Activated T-helper 2 cell treated with anti-CD3 and anti-CD28 coated beads, Interferon-gamma antibody, Interleukin-2, Interleukin-4, amounts not matched to agents 10 μg/mL and 5 μg/mL and 100 μg/mL, durations not matched to agents 14 hours and 24 hours and 36 hours (primary cell): ENCODE results near the gene BMP2K. TPM values are rescaled to one million over a fixed set of nuclear protein-coding genes. Genes with fewer than 3 reads are reported as not detected.
A peak's percentile ranks its signal among the peaks of the same experiment; 100 is the strongest.

Source experiments
- DNase-seq: peaks from one replicate; pipeline ENCODE4 v3.0.0; 2021; ENCODE audit warnings: low spot score
- H3K27ac Mint-ChIP-seq: one replicate; pipeline ENCODE4 v1.8.0; 2021; ENCODE audit warnings: mixed read lengths
- H3K27me3 Mint-ChIP-seq: one replicate; pipeline ENCODE4 v1.8.0; 2021; ENCODE audit warnings: low read depth, mixed read lengths
- H3K36me3 Mint-ChIP-seq: one replicate; pipeline ENCODE4 v1.8.0; 2021; ENCODE audit warnings: low read depth, mixed read lengths
- H3K4me1 Mint-ChIP-seq: one replicate; pipeline ENCODE4 v1.8.0; 2021; ENCODE audit warnings: low read depth, mixed read lengths
- H3K4me3 Mint-ChIP-seq: one replicate; pipeline ENCODE4 v1.8.0; 2021; ENCODE audit warnings: low read depth, mild to moderate bottlenecking, moderate library complexity, mixed read lengths
- H3K9me3 Mint-ChIP-seq: one replicate; pipeline ENCODE4 v1.8.0; 2021; ENCODE audit warnings: mixed read lengths
- intact Hi-C: fragments of 100-400 bp; cut with micrococcal nuclease; formaldehyde crosslinking; loops from one replicate; pipeline ENCODE4 v1.15.1; 2023
- total RNA-seq: library from RNA; stranded (reverse); gene quantifications from 2 replicates; pipeline ENCODE4 v1.2.3, GENCODE V29; 2022

Gene BMP2K
- total RNA-seq, 1 donor from 2014 or later, result 14.6 TPM

- H3K27ac Mint-ChIP-seq, result no peak overlapping the region
- no peak for DNase-seq
- no peaks in the 10 kb centered on the region for H3K36me3 Mint-ChIP-seq
Observed at GRCh38 chr4:78767350-78767749, 8.8 kb upstream of the BMP2K start.

GRCh38 chr4:78768452-78769180 is 7.5 kb upstream of the BMP2K start:
- no peak overlapping the region for H3K4me3 Mint-ChIP-seq
- no peaks in the 10 kb centered on the region for H3K9me3 Mint-ChIP-seq
- H3K4me1 Mint-ChIP-seq, result peaks cover 36% of the 10 kb centered on the region
- intact Hi-C loops, result loop anchor here (1.0 kb wide), 1 partner anchor 111 kb away; no protein-coding TSS in a partner anchor
- H3K36me3 Mint-ChIP-seq, result no peaks in the 10 kb centered on the region
- H3K27ac Mint-ChIP-seq, result no peak overlapping the region
- DNase-seq, result no peak
- no peaks in the 10 kb centered on the region for H3K27me3 Mint-ChIP-seq

More at GRCh38 chr4:78767350-78767749, 8.8 kb upstream of the BMP2K start:
- peaks cover 2% of the 10 kb centered on the region for H3K27me3 Mint-ChIP-seq
- intact Hi-C loops, result no loop called here
- no peak overlapping the region for H3K4me3 Mint-ChIP-seq
- H3K9me3 Mint-ChIP-seq, result no peaks in the 10 kb centered on the region
- peaks cover 32% of the 10 kb centered on the region for H3K4me1 Mint-ChIP-seq

DNA sequence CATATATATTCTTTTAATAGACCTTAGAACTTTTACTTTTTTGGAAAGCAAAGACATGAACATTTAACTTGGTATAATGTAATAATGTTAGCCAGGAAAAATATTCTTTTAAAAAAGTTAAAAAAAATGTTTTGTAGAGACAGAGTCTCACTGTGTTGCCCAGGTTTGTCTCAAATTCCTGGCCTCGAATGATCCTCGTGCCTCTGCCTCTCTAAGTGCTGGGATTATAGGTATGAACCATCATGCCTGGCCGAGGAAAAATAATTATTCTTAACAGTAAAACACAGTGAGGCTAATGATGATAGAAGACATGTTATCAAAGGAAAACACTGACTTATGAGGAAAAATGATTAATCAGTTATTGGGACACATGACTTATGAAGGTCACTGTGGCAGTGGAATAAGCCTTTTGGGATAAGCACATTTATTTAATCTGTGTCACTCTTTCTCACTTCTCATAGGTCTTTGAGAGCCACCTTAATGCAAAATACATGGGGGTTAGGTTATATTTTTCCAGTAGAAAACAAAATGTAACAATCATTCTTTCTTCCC is 6.0 kb upstream of the BMP2K start:
- Mint-ChIP-seq H3K4me1 (peaks cover 47% of the 10 kb centered on the region), H3K27ac (no peak overlapping the region), H3K36me3 (no peaks in the 10 kb centered on the region), H3K4me3 (no peak overlapping the region), H3K9me3 (no peaks in the 10 kb centered on the region), H3K27me3 (no peaks in the 10 kb centered on the region)
- DNase-seq, result no peak
- intact Hi-C loops, result no loop called here

GRCh38 chr4:78772526-78773091 is 3.5 kb upstream of the BMP2K start:
- no peak overlapping the region for H3K4me3 Mint-ChIP-seq
- intact Hi-C loops, result no loop called here
- H3K9me3 Mint-ChIP-seq, result no peaks in the 10 kb centered on the region
- DNase-seq, result no peak
- H3K4me1 Mint-ChIP-seq, result peaks cover 48% of the 10 kb centered on the region
- H3K27ac Mint-ChIP-seq, result no peak overlapping the region
- no peaks in the 10 kb centered on the region for H3K36me3 Mint-ChIP-seq
- H3K27me3 Mint-ChIP-seq, result no peaks in the 10 kb centered on the region

- Mint-ChIP-seq H3K27me3 (no peaks in the 10 kb centered on the region), H3K4me1 (peaks cover 37% of the 10 kb centered on the region), H3K27ac (peak overlapping the region; percentile 73), H3K9me3 (no peaks in the 10 kb centered on the region), H3K36me3 (no peaks in the 10 kb centered on the region), H3K4me3 (peak overlapping the region; percentile 93)
- intact Hi-C loops, result no loop called here
- DNase-seq, result no peak
Observed at GRCh38 chr4:78774417-78774816, 1.7 kb upstream of the BMP2K start.

- Mint-ChIP-seq H3K9me3 (no peaks in the 10 kb centered on the region), H3K27ac (peak overlapping the region; percentile 96), H3K36me3 (no peaks in the 10 kb centered on the region), H3K27me3 (no peaks in the 10 kb centered on the region), H3K4me1 (peaks cover 32% of the 10 kb centered on the region), H3K4me3 (peak overlapping the region; percentile 93)
- intact Hi-C loops, result loop anchor here (1.0 to 5.0 kb wide), 6 partner anchors 53 to 913 kb away; partner anchors contain the start of genes MRPL1 and PAQR3
- DNase-seq, result peak; percentile 83
Observed at GRCh38 chr4:78775303-78776078, 659 bp upstream of the BMP2K start.

DNA sequence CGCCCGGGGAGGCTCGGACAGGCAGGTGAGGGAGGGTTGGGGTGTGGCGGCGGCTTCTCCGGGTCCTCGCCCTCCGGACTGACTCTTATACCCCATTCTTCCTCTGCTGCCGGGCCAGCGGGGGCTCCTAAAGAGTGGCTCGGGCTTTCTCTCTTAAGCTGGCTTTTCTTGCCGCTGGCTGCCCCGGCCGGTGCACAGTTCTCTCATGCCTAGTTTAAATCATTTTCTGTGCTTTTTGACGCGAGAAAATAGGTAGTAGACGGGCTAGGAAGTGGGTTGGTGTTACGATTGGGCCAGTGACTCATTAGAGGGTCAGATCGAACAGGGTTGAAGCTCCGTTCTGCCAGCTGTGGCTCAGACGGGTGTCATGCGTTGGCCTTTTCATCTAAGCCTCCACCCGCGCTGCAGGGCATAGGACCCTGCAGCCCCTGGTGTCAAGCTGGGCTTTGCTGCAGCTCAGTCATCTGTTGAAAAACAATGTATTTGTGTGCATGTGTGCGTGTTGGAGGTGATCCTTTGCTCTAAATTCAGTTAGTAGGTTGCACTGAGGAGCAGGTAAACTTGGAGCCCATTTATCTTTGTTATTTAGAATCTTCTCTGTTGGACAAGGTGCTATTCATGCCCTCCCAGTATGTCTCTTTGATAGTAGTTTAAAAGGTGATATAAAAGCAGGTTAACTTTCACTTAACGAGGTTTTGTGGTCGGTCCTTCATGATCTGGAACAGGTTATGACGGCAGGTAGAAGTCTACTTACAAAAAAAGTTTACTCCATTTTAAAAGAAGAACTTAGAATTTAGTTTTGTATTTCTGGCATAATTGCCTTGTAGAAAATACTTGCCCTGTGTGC is 802 bp downstream of the BMP2K start:
- no peaks in the 10 kb centered on the region for H3K36me3 Mint-ChIP-seq

DNA sequence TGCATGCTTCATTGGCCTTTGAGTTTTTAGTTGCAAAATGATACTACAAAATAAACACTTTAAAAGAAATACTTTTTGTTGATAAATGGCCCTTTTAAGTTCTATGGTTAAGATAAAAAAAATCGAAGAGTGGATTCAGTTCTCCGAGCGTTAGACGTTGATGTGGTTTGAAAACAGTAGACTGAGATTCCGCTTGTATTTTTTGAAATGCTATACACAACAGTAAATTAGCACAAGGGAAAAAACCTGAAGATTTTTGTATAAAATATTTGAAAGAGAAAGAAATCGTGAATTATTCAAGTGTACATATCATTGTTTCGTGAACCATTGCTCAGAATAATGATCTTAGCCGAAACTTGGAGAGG is 1.4 kb downstream of the BMP2K start:
- Mint-ChIP-seq H3K27ac (no peak overlapping the region), H3K4me1 (peaks cover 26% of the 10 kb centered on the region), H3K36me3 (no peaks in the 10 kb centered on the region), H3K4me3 (peak overlapping the region; percentile 84), H3K9me3 (no peaks in the 10 kb centered on the region), H3K27me3 (no peaks in the 10 kb centered on the region)
- intact Hi-C loops, result loop anchor here (2.0 to 5.0 kb wide), 5 partner anchors 55 to 915 kb away; partner anchors contain the start of genes MRPL1 and PAQR3
- DNase-seq, result no peak

More for the DNA sequence above, 802 bp downstream of the BMP2K start:
- Mint-ChIP-seq H3K4me1 (peaks cover 30% of the 10 kb centered on the region), H3K4me3 (peak overlapping the region; percentile 84), H3K9me3 (no peaks in the 10 kb centered on the region), H3K27me3 (no peaks in the 10 kb centered on the region), H3K27ac (peak overlapping the region; percentile 66)
- DNase-seq, result peak; percentile 32
- intact Hi-C loops, result loop anchor here (1.0 to 5.0 kb wide), 6 partner anchors 55 to 915 kb away; partner anchors contain the start of genes MRPL1 and PAQR3

GRCh38 chr4:78778530-78778929 is 2.4 kb downstream of the BMP2K start:
- Mint-ChIP-seq H3K9me3 (no peaks in the 10 kb centered on the region), H3K4me1 (peaks cover 24% of the 10 kb centered on the region), H3K4me3 (no peak overlapping the region), H3K27ac (no peak overlapping the region), H3K27me3 (no peaks in the 10 kb centered on the region), H3K36me3 (no peaks in the 10 kb centered on the region)
- no peak for DNase-seq
- intact Hi-C loops, result loop anchor here (5.0 kb wide), 3 partner anchors 56 to 916 kb away; partner anchors contain the start of gene MRPL1

GRCh38 chr4:78779280-78779679 is 3.1 kb downstream of the BMP2K start:
- Mint-ChIP-seq H3K9me3 (no peaks in the 10 kb centered on the region), H3K4me3 (no peak overlapping the region), H3K27ac (no peak overlapping the region), H3K36me3 (no peaks in the 10 kb centered on the region), H3K4me1 (peaks cover 25% of the 10 kb centered on the region), H3K27me3 (no peaks in the 10 kb centered on the region)
- no peak for DNase-seq
- intact Hi-C loops, result loop anchor here (5.0 kb wide), 3 partner anchors 57 to 917 kb away; partner anchors contain the start of gene MRPL1

GRCh38 chr4:78780093-78780492 is 3.9 kb downstream of the BMP2K start:
- no peak for DNase-seq
- H3K36me3 Mint-ChIP-seq, result peaks cover 3% of the 10 kb centered on the region
- no peaks in the 10 kb centered on the region for H3K27me3 Mint-ChIP-seq
- H3K27ac Mint-ChIP-seq, result no peak overlapping the region
- H3K4me3 Mint-ChIP-seq, result no peak overlapping the region
- intact Hi-C loops, result no loop called here
- H3K9me3 Mint-ChIP-seq, result no peaks in the 10 kb centered on the region
- H3K4me1 Mint-ChIP-seq, result peaks cover 19% of the 10 kb centered on the region

GRCh38 chr4:78781139-78781538 is 5.0 kb downstream of the BMP2K start:
- Mint-ChIP-seq H3K4me3 (no peak overlapping the region), H3K27me3 (no peaks in the 10 kb centered on the region), H3K9me3 (no peaks in the 10 kb centered on the region), H3K36me3 (peaks cover 3% of the 10 kb centered on the region), H3K4me1 (peaks cover 17% of the 10 kb centered on the region), H3K27ac (no peak overlapping the region)
- intact Hi-C loops, result no loop called here
- no peak for DNase-seq
